DMS153 (cell line): ENCODE data around the gene POLR3B.

ENCODE experiments used
- DNase-seq: peaks from one replicate; lab custom pipeline; 2025; lab: John Stamatoyannopoulos, UW

POLR3B gene

GRCh38 chr12:106552228-106552627 is 194.7 kb downstream of the POLR3B start:
- no peak for DNase-seq
